ENCODE results near the gene RAET1L. TPM values are rescaled to one million over a fixed set of nuclear protein-coding genes. Genes with fewer than 3 reads are reported as not detected.

Gene RAET1L
- polyA plus RNA-seq, 3 donors, result not detected

- Mint-ChIP-seq H3K27me3 (ENCODE audit: low read depth in 3 of 3) (peaks cover 54 to 91% (median 71%) of the 10 kb centered on the region in 3 donors), H3K27ac (no peak overlapping the region), H3K36me3 (no peaks in the 10 kb centered on the region), H3K9me3 (peaks cover 0 to 17% (median 4%) of the 10 kb centered on the region in 7 donors), H3K4me1 (no peaks in the 10 kb centered on the region), H3K4me3 (peak overlapping the region in 1 of 2 donors; percentile 3)
- Histone ChIP-seq H3K4me3 (replicated peaks in 1 of 3; ENCODE audit: low read depth in 2 of 3, low read length in 3 of 3) (no peak overlapping the region), H3K4me1 (ENCODE audit: control insufficient read depth in 1 of 2, insufficient read depth in 2 of 2, low read length in 2 of 2) (no peaks in the 10 kb centered on the region), H2AFZ (ENCODE audit: insufficient read depth, low read depth, low read length, poor library complexity, severe bottlenecking) (no peak overlapping the region), H3K27ac (ENCODE audit: low read depth in 1 of 2, low read length in 2 of 2) (no peak overlapping the region), H3K36me3 (replicated peaks in 1 of 2; ENCODE audit: control insufficient read depth in 1 of 2, insufficient read depth in 2 of 2, low read length in 2 of 2) (no peaks in the 10 kb centered on the region), H4K20me1 (ENCODE audit: insufficient read depth, low read length) (no peaks in the 10 kb centered on the region), H3K9me3 (replicated peaks in 1 of 2; ENCODE audit: control insufficient read depth in 1 of 2, insufficient read depth in 1 of 2, low read length in 2 of 2) (peaks cover 0 to 3% of the 10 kb centered on the region in 2 donors), H3K27me3 (ENCODE audit: control insufficient read depth in 2 of 2, insufficient read depth in 2 of 2, low read length in 2 of 2) (peaks cover 19 to 73% of the 10 kb centered on the region in 2 donors), H3K9ac (ENCODE audit: insufficient read depth, low read length, poor library complexity, severe bottlenecking) (no peak overlapping the region), H3K4me2 (replicated peaks; ENCODE audit: extremely low read depth, low read length, poor library complexity, severe bottlenecking) (no peak overlapping the region), H3K79me2 (ENCODE audit: insufficient read depth, low read length) (no peaks in the 10 kb centered on the region)
- DNase-seq, result no peak
- intact Hi-C loops (cut with micrococcal nuclease), result no loop called here
- no peak for TF ChIP-seq CTCF (IDR thresholded peaks at IDR 0.05)
Observed at GRCh38 chr6:149978610-149979009, 46.7 kb downstream of the RAET1L start.

GRCh38 chr6:149977221-149977620 is 48.1 kb downstream of the RAET1L start:
- peaks cover 2 to 11% (median 3%) of the 10 kb centered on the region in 7 donors for H3K9me3 Mint-ChIP-seq
- TF ChIP-seq CTCF (IDR thresholded peaks at IDR 0.05), result no peak
- H3K36me3 Mint-ChIP-seq, result no peaks in the 10 kb centered on the region
- no peaks in the 10 kb centered on the region for H4K20me1 ChIP-seq (ENCODE audit: insufficient read depth, low read length)
- peaks cover 51 to 84% (median 64%) of the 10 kb centered on the region in 3 donors for H3K27me3 Mint-ChIP-seq (ENCODE audit: low read depth in 3 of 3)
- H3K27ac Mint-ChIP-seq, result no peak overlapping the region
- no peaks in the 10 kb centered on the region for H3K4me1 ChIP-seq (ENCODE audit: control insufficient read depth in 1 of 2, insufficient read depth in 2 of 2, low read length in 2 of 2)
- no peak overlapping the region for H2AFZ ChIP-seq (ENCODE audit: insufficient read depth, low read depth, low read length, poor library complexity, severe bottlenecking)
- no peaks in the 10 kb centered on the region for H3K4me1 Mint-ChIP-seq
- H3K27ac ChIP-seq (ENCODE audit: low read depth in 1 of 2, low read length in 2 of 2), result no peak overlapping the region
- WGBS (ENCODE audit: insufficient coverage), result 80% methylated on average over 1 of the region's 4 CpGs
- H3K27me3 ChIP-seq (ENCODE audit: control insufficient read depth in 2 of 2, insufficient read depth in 2 of 2, low read length in 2 of 2), result peaks cover 10 to 69% of the 10 kb centered on the region in 2 donors
- H3K9me3 ChIP-seq (replicated peaks in 1 of 2; ENCODE audit: control insufficient read depth in 1 of 2, insufficient read depth in 1 of 2, low read length in 2 of 2), result no peaks in the 10 kb centered on the region
- intact Hi-C loops (cut with micrococcal nuclease), result no loop called here
- H3K79me2 ChIP-seq (ENCODE audit: insufficient read depth, low read length), result no peaks in the 10 kb centered on the region
- H3K9ac ChIP-seq (ENCODE audit: insufficient read depth, low read length, poor library complexity, severe bottlenecking), result no peak overlapping the region
- H3K4me3 ChIP-seq (replicated peaks in 1 of 3; ENCODE audit: low read depth in 2 of 3, low read length in 3 of 3), result no peak overlapping the region
- no peaks in the 10 kb centered on the region for H3K36me3 ChIP-seq (replicated peaks in 1 of 2; ENCODE audit: control insufficient read depth in 1 of 2, insufficient read depth in 2 of 2, low read length in 2 of 2)
- no peak for DNase-seq
- H3K4me3 Mint-ChIP-seq, result no peak overlapping the region
- H3K4me2 ChIP-seq (replicated peaks; ENCODE audit: extremely low read depth, low read length, poor library complexity, severe bottlenecking), result no peak overlapping the region
